ENCODE data around the gene ACTRT2. TPM values are rescaled to one million over a fixed set of nuclear protein-coding genes. Genes with fewer than 3 reads are reported as not detected.

ACTRT2 gene
- total and polyA plus RNA-seq, 2 experiments from 2014 or later, result not detected

- TF ChIP-seq REST (IDR thresholded peaks at IDR 0.05; ENCODE audit: unreplicated experiment), result no peak
- TF ChIP-seq CTCF (conservative IDR thresholded peaks at IDR 0.05; ENCODE audit: low read depth in 2 of 2), result no peak
- no peak for TF ChIP-seq ETS1 (IDR thresholded peaks at IDR 0.05)
Observed at GRCh38 chr1:3052501-3052900, 31.2 kb downstream of the ACTRT2 start (continued).

- no peak overlapping the region for H3K4me3 Mint-ChIP-seq
- no peak for ATAC-seq
- Histone ChIP-seq H3K4me1 (ENCODE audit: insufficient read depth) (no peaks in the 10 kb centered on the region), H2AFZ (no peak overlapping the region), H3K27ac (ENCODE audit: low read depth) (no peak overlapping the region), H3K9me2 (ENCODE audit: insufficient read depth) (no peaks in the 10 kb centered on the region), H3K27me3 (ENCODE audit: insufficient read depth) (peaks cover 10% of the 10 kb centered on the region; the same call in 1 of the 2 replicates), H3K4me2 (no peak overlapping the region), H4K20me1 (replicated peaks; ENCODE audit: insufficient read depth) (no peaks in the 10 kb centered on the region; the same call in 1 of the 2 replicates), H3F3A (replicated peaks; ENCODE audit: low read depth) (no peaks in the 10 kb centered on the region), H3K36me3 (ENCODE audit: insufficient read depth) (no peaks in the 10 kb centered on the region), H3K4me3 (no peak overlapping the region), H3K79me2 (replicated peaks; ENCODE audit: insufficient read depth) (no peaks in the 10 kb centered on the region)
- H3K4me1 Mint-ChIP-seq, result no peaks in the 10 kb centered on the region
- no peak for DNase-seq (ENCODE audit: low spot score)
- no peaks in the 10 kb centered on the region for H3K36me3 Mint-ChIP-seq (ENCODE audit: low read depth)
- H3K27me3 Mint-ChIP-seq (ENCODE audit: insufficient read depth, low read depth, poor library complexity), result peaks cover 17% of the 10 kb centered on the region
- H3K9me3 Mint-ChIP-seq, result peaks cover 5% of the 10 kb centered on the region
- H3K27ac Mint-ChIP-seq, result no peak overlapping the region
- TF ChIP-seq ZNF114 (CRISPR knock-in tag; IDR thresholded peaks at IDR 0.05), result no peak
- no peak for TF ChIP-seq EZH2phosphoT487 (IDR thresholded peaks at IDR 0.05; ENCODE audit: unreplicated experiment)
Observed at GRCh38 chr1:3053366-3053980, 32.2 kb downstream of the ACTRT2 start.

- Mint-ChIP-seq H3K27ac (no peak overlapping the region), H3K9me3 (peaks cover 5% of the 10 kb centered on the region)
Observed at GRCh38 chr1:3053986-3054385, 32.7 kb downstream of the ACTRT2 start.

More at GRCh38 chr1:3053986-3054385, 32.7 kb downstream of the ACTRT2 start:
- Histone ChIP-seq H3K4me2 (no peak overlapping the region), H3K4me3 (no peak overlapping the region), H3K27me3 (ENCODE audit: insufficient read depth) (peaks cover 10% of the 10 kb centered on the region; the same call in 1 of the 2 replicates), H3K36me3 (ENCODE audit: insufficient read depth) (no peaks in the 10 kb centered on the region), H4K20me1 (replicated peaks; ENCODE audit: insufficient read depth) (no peaks in the 10 kb centered on the region; the same call in 1 of the 2 replicates), H3K27ac (ENCODE audit: low read depth) (no peak overlapping the region), H3K4me1 (ENCODE audit: insufficient read depth) (no peaks in the 10 kb centered on the region), H3K9me2 (ENCODE audit: insufficient read depth) (no peaks in the 10 kb centered on the region), H3F3A (replicated peaks; ENCODE audit: low read depth) (no peaks in the 10 kb centered on the region), H2AFZ (no peak overlapping the region), H3K79me2 (replicated peaks; ENCODE audit: insufficient read depth) (no peaks in the 10 kb centered on the region)
- Mint-ChIP-seq H3K27me3 (ENCODE audit: insufficient read depth, low read depth, poor library complexity) (peaks cover 17% of the 10 kb centered on the region), H3K36me3 (ENCODE audit: low read depth) (no peaks in the 10 kb centered on the region; the same call in 2 of the 3 replicates), H3K4me1 (no peaks in the 10 kb centered on the region), H3K4me3 (no peak overlapping the region)
- no peak for TF ChIP-seq ZNF114 (CRISPR knock-in tag; IDR thresholded peaks at IDR 0.05)
- TF ChIP-seq STAT1 (IDR thresholded peaks at IDR 0.05; ENCODE audit: unreplicated experiment), result no peak
- TF ChIP-seq REST (IDR thresholded peaks at IDR 0.05; ENCODE audit: unreplicated experiment), result no peak
- no peak for TF ChIP-seq EZH2 (IDR thresholded peaks at IDR 0.05; ENCODE audit: low read depth, unreplicated experiment)
- TF ChIP-seq CREB1 (CRISPR knock-in tag; IDR thresholded peaks at IDR 0.05; ENCODE audit: low read depth), result no peak
- no peak for DNase-seq (ENCODE audit: low spot score)
- no peak for ATAC-seq

All from GM23338 (cell line).